Measurements from ENCODE around the gene TMEM167A. TPM values are rescaled to one million over a fixed set of nuclear protein-coding genes. Genes with fewer than 3 reads are reported as not detected.

The TMEM167A gene
- polyA plus RNA-seq, 1 experiment: 23.5 TPM

GRCh38 chr5:83096660-83097339 is 19.6 kb upstream of the TMEM167A start:
- POLR2A ChIA-PET: no interaction called here
- no peak for TF ChIP-seq CTCF (IDR thresholded peaks at IDR 0.05; ENCODE audit: insufficient read depth, low read depth, low read length)
- H3K27me3 ChIP-seq (ENCODE audit: control insufficient read depth, insufficient read depth, low read length): no peaks in the 10 kb centered on the region
- H3K36me3 ChIP-seq (ENCODE audit: control insufficient read depth, insufficient read depth, low read length): no peaks in the 10 kb centered on the region
- no peak overlapping the region for H3K4me3 ChIP-seq (ENCODE audit: low read depth, low read length)
- no peak for DNase-seq (ENCODE audit: low read depth)
- CTCF ChIA-PET: no interaction called here

- ChIA-PET POLR2A (interaction anchor here (0.5 kb wide), 1 partner anchor 82 kb away, joined by 3 read pairs; no protein-coding TSS in a partner anchor), CTCF (interaction anchor here (0.8 kb wide), 1 partner anchor 14 kb away, joined by 3 read pairs; no protein-coding TSS in a partner anchor)
- no peak overlapping the region for H3K4me3 ChIP-seq (ENCODE audit: low read depth, low read length)
- no peaks in the 10 kb centered on the region for H3K27me3 ChIP-seq (ENCODE audit: control insufficient read depth, insufficient read depth, low read length)
- H3K36me3 ChIP-seq (ENCODE audit: control insufficient read depth, insufficient read depth, low read length): no peaks in the 10 kb centered on the region
- no peak for TF ChIP-seq CTCF (IDR thresholded peaks at IDR 0.05; ENCODE audit: insufficient read depth, low read depth, low read length)
- DNase-seq (ENCODE audit: low read depth): peak; percentile 58
Measured at GRCh38 chr5:83095957-83096539, 18.9 kb upstream of the TMEM167A start.

DNA sequence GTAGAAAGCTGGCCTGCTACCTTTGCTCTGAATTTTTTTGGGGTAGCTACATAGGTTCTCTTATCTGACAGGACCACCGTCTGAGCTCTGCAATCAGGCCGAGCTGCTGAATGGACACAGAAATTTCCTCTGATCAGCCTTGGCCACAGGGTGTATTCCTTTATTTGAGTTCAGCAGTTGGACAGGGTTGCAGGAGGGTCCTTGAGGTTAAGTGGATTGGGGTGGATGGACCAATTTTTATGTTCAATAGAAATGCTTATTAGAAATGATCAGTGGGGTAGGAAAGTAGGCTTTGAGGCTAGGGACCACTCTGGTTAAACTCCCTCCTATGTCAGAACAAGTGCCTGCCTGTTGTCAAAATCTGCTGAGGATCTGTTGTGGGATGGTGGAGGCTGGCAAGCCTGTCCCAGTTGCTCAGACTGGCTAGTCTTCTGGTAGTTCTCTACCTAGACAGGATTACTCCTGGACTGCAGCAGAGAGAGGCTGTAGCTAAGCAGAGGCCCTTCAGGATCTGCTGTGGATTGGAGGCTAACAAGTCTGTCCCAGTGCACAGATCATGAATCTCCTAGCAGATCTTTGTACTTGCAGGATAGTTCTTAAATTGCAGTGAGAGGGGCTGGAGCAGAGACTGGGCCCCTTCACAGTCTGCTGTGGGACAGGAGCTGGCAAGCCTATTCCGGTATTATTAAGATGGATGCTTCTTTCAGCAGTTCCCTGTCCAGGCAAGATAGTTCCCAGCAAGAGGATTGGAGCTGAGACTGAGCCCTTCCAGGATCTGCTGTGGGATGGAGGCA is 18.2 kb upstream of the TMEM167A start:
- H3K36me3 ChIP-seq (ENCODE audit: control insufficient read depth, insufficient read depth, low read length): no peaks in the 10 kb centered on the region
- H3K27me3 ChIP-seq (ENCODE audit: control insufficient read depth, insufficient read depth, low read length): no peaks in the 10 kb centered on the region
- CTCF ChIA-PET: interaction anchor here (0.8 kb wide), 2 partner anchors 9 to 15 kb away, joined by 3 read pairs; no protein-coding TSS in a partner anchor
- POLR2A ChIA-PET: interaction anchor here (0.5 kb wide), 1 partner anchor 82 kb away, joined by 3 read pairs; no protein-coding TSS in a partner anchor
- no peak for TF ChIP-seq CTCF (IDR thresholded peaks at IDR 0.05; ENCODE audit: insufficient read depth, low read depth, low read length)
- no peak overlapping the region for H3K4me3 ChIP-seq (ENCODE audit: low read depth, low read length)
- DNase-seq (ENCODE audit: low read depth): no peak

DNA sequence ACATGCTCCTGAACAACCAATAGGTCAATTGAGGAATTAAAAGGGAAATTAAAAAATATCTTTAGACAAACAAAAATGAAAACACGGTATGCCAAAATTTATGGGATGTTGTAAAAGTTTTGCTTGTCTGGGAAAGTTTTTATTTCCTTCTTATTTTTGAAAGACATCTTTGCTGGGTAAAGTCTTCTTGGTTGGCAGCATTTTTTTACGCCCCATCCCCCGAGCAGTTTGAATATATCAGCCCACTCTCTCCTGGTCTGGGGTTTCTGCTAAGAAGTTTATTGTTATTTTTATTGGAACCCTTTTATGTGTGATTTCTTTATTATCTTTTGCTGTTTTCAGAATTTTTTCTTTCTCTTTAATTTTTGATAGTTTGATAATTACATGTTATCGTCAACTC is 16.5 kb upstream of the TMEM167A start:
- Histone ChIP-seq H3K4me3 (ENCODE audit: low read depth, low read length) (no peak overlapping the region), H3K27me3 (ENCODE audit: control insufficient read depth, insufficient read depth, low read length) (no peaks in the 10 kb centered on the region), H3K36me3 (ENCODE audit: control insufficient read depth, insufficient read depth, low read length) (no peaks in the 10 kb centered on the region)
- DNase-seq (ENCODE audit: low read depth): no peak
- POLR2A ChIA-PET: no interaction called here
- TF ChIP-seq CTCF (IDR thresholded peaks at IDR 0.05; ENCODE audit: insufficient read depth, low read depth, low read length): no peak
- CTCF ChIA-PET: no interaction called here

GRCh38 chr5:83092619-83093018 is 15.4 kb upstream of the TMEM167A start:
- Histone ChIP-seq H3K27me3 (ENCODE audit: control insufficient read depth, insufficient read depth, low read length) (no peaks in the 10 kb centered on the region), H3K36me3 (ENCODE audit: control insufficient read depth, insufficient read depth, low read length) (no peaks in the 10 kb centered on the region), H3K4me3 (ENCODE audit: low read depth, low read length) (no peak overlapping the region)
- no peak for TF ChIP-seq CTCF (IDR thresholded peaks at IDR 0.05; ENCODE audit: insufficient read depth, low read depth, low read length)
- ChIA-PET POLR2A (no interaction called here), CTCF (no interaction called here)
- DNase-seq (ENCODE audit: low read depth): no peak
